Measurements from ENCODE around the gene CT45A1. TPM values are rescaled to one million over a fixed set of nuclear protein-coding genes. Genes with fewer than 3 reads are reported as not detected.
"Not testable (repeated sequence)": the region's sequence is repeated elsewhere in the genome, so short reads cannot be mapped to it uniquely, and the experiment has no call there.

Gene CT45A1
- not detected for total RNA-seq
- long read RNA-seq, donor 1 = 0 reads
- long read RNA-seq, donor 2 = 0 reads

- DNase-seq (ENCODE audit: low spot score); intact Hi-C loops (cut with DNase I): not testable (repeated sequence)
These were observed at the start of gene CT45A1 for GRCh38 chrX:135713183-135713689. Gene CT45A1, plus strand, starts transcription at chrX:135713639. Its CDS starts 5,302 bp downstream, at chrX:135718941.

GRCh38 chrX:135672979-135673378 lies 40.5 kb upstream of the CT45A1 start:
- DNase-seq (ENCODE audit: low spot score); intact Hi-C loops (cut with DNase I): not testable (repeated sequence)

- intact Hi-C loops (cut with DNase I) = no loop called here
- no peak for DNase-seq (ENCODE audit: low spot score)
These were observed 25.3 kb upstream of the CT45A1 start for GRCh38 chrX:135688137-135688536.

GRCh38 chrX:135695471-135695870 lies 18.0 kb upstream of the CT45A1 start:
- no peak for DNase-seq (ENCODE audit: low spot score)
- intact Hi-C loops (cut with DNase I) = no loop called here

- intact Hi-C loops (cut with DNase I) = no loop called here
- DNase-seq (ENCODE audit: low spot score) = no peak
These were observed 15.8 kb upstream of the CT45A1 start for GRCh38 chrX:135697601-135698000.

GRCh38 chrX:135698924-135699323 lies 14.5 kb upstream of the CT45A1 start:
- intact Hi-C loops (cut with DNase I) = no loop called here
- DNase-seq (ENCODE audit: low spot score) = no peak

- DNase-seq (ENCODE audit: low spot score) = no peak
- intact Hi-C loops (cut with DNase I) = no loop called here
These were observed 5.6 kb upstream of the CT45A1 start for GRCh38 chrX:135707880-135708279.

GRCh38 chrX:135713795-135714194 lies 356 bp downstream of the CT45A1 start:
- no peak for DNase-seq (ENCODE audit: low spot score)
- intact Hi-C loops (cut with DNase I) = no loop called here

GRCh38 chrX:135734666-135735065 lies 21.2 kb downstream of the CT45A1 start:
- peak; percentile 42 for DNase-seq (ENCODE audit: low spot score)
- intact Hi-C loops (cut with DNase I) = not testable (repeated sequence)

GRCh38 chrX:135737366-135738071 lies 24.1 kb downstream of the CT45A1 start:
- intact Hi-C loops (cut with DNase I) = no loop called here
- no peak for DNase-seq (ENCODE audit: low spot score)

- DNase-seq (ENCODE audit: low spot score) = peak; percentile 79
- intact Hi-C loops (cut with DNase I) = no loop called here
These were observed 27.3 kb downstream of the CT45A1 start for GRCh38 chrX:135740681-135741149.

GRCh38 chrX:135741192-135741715 lies 27.8 kb downstream of the CT45A1 start:
- DNase-seq (ENCODE audit: low spot score) = peak; percentile 74
- intact Hi-C loops (cut with DNase I) = no loop called here

GRCh38 chrX:135744739-135745138 lies 31.3 kb downstream of the CT45A1 start:
- DNase-seq (ENCODE audit: low spot score); intact Hi-C loops (cut with DNase I): not testable (repeated sequence)

GRCh38 chrX:135768091-135768490 lies 54.7 kb downstream of the CT45A1 start, which contains the start of gene CT45A3:
Gene CT45A3, minus strand, starts transcription at chrX:135768191. Its CDS starts 3,747 bp downstream, at chrX:135764444.
- DNase-seq (ENCODE audit: low spot score); intact Hi-C loops (cut with DNase I): not testable (repeated sequence)

Other genes starting within 250 kb of the CT45A1 start
- gene INTS6L, start 193.0 kb upstream of the CT45A1 start, total RNA-seq = 1 to 10 TPM; 8.2 to 9.1 TPM
- not detected for gene CT45A3, start 54.6 kb downstream of the CT45A1 start, total RNA-seq
- not detected for gene CT45A5, start 71.9 kb downstream of the CT45A1 start, total RNA-seq
- not detected for gene CT45A6, start 89.1 kb downstream of the CT45A1 start, total RNA-seq
- gene CT45A2, start 106.4 kb downstream of the CT45A1 start, total RNA-seq = not detected
- not detected for gene CT45A7, start 123.6 kb downstream of the CT45A1 start, total RNA-seq
- not detected for gene CT45A8, start 140.9 kb downstream of the CT45A1 start, total RNA-seq
- not detected for gene CT45A9, start 158.2 kb downstream of the CT45A1 start, total RNA-seq
- gene CT45A10, start 179.8 kb downstream of the CT45A1 start, total RNA-seq = not detected
- not detected for gene SAGE1, start 180.1 kb downstream of the CT45A1 start, total RNA-seq